HG03442 (cell line): ENCODE results near the gene LRRC74B.
"Not testable (repeated sequence)": the region's sequence is repeated elsewhere in the genome, so short reads cannot be mapped to it uniquely, and the experiment has no call there.

Experiments
- ATAC-seq: cut with Tn5 transposase; IDR thresholded peaks from one replicate; pipeline ENCODE4 v1.9.1; 2021; ENCODE audit warnings: mild to moderate bottlenecking, moderate library complexity; ENCODE audit not compliant: unreplicated experiment

LRRC74B gene

DNA sequence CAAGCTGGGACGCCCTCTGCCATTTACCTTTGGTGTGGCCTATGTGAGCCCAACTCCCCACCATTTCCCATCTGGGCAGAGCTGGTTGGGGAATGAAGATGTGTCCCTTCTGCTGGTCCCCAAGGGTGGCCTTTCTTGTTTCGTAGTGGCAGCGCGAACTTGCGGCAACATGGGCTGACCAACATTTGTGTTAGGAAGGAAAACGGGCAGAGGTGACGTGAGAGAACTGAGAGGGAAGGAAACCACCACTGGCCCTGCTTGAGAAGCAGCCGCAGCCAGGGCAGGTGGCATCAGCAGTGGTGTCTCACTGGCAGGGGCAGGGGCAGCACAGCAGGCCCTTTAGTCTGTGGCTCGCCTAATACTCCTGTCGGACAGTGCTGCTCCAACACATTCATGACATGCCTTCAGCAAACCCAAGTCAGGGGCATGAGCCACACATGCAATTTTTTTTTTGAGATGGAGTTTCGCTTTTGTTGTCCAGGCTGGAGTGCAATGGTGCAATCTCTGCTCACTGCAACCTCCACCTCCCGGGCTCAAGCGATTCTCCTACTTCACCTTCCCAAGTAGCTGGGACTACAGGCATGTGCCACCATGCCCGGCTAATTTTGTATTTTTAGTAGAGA is 29.9 kb downstream of the LRRC74B start:
- ATAC-seq = no peak

- ATAC-seq = no peak
These were observed 31.3 kb downstream of the LRRC74B start for GRCh38 chr22:21076912-21077625.

- ATAC-seq = no peak
These were observed 32.2 kb downstream of the LRRC74B start for GRCh38 chr22:21077884-21078508.

- no peak for ATAC-seq
These were observed 33.2 kb downstream of the LRRC74B start for GRCh38 chr22:21078916-21079315.

DNA sequence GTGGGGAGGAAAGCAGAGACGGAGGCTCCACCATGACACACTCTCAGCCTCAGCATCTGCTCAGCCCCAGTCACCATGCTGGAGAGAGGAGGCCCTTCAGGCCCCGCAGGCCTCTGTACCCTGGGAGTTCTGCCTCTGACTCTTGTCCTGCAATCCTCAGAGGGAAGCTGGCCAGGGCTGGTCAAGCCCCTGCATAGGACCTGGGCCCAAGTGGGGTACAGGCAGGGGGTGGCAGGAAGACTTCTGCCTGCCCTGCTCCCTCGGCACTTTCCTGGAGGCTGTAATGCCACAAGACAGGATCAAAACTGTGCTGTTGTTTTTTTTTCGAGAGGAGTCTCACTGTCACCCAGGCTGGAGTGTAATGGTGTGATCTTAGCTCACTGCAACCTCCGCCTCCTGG is 33.7 kb downstream of the LRRC74B start:
- ATAC-seq = no peak

DNA sequence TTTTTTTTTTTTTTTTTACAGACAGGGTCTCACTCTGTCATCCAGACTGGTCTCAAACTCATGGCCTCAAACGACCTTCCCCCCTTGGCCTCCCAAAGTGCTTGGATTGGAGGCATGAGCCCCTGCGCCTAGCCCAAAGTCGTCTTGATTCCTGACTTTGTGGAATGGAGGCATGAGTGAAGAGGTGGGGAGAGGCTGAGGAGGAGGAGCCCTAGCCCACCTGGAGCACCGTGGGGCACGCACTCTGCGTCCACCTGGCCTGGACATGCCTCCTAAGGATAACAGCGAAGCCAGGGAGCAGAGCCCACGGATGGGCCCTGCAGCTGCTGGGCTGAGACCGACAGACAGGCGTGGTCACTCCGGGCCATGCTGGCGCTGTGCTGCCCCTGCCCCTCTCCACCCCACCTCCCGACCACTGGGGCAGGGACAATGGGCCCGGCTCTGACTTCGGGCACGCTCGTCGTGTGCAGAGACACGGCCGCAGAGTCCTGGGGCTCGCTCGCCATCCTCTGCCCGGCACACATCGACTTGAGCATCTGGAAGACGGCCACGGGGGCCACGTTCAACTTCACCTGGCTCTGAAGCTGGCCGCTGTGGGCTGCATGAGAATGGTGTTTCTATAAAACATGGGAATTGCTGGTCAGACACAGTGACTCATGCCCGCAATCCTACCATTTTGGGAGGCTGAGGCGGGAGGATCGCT is 34.8 kb downstream of the LRRC74B start:
- ATAC-seq = no peak

DNA sequence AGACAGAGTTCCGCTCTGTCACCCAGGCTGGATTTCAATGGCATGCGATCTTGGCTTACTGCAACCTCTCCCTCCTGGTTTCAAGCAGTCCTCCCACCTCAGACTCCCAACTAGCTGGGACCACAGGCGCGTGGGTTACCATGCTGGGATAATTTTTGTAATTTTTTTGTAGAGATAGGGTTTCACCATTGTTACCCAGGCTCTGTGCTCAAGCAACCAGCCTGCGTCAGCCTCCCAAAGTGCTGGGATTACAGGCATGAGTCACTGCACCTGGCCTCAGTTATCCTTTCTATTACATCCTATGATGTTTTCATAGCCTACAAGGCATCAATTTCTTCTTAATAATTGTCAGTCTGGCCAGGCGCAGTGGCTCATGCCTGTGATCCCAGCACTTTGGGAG is 36.5 kb downstream of the LRRC74B start:
- ATAC-seq = no peak

DNA sequence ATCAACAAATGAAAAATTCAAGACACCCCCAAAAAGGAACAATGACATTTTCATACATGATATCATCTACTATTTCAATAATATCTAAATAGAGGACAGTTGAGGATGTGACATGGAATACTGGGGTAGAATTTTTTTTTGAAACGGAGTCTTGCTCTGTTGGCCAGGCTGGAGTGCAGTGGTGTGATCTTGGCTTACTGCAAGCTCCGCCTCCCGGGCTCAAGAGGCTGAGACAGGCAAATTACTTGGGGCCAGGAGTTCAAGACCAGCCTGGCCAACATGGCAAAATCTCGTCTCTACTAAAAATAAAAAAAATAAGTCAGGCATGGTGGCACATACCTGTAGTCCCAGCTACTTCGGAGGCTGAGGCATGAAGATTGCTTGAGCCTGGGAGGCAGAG is 41.4 kb downstream of the LRRC74B start:
- ATAC-seq = no peak

DNA sequence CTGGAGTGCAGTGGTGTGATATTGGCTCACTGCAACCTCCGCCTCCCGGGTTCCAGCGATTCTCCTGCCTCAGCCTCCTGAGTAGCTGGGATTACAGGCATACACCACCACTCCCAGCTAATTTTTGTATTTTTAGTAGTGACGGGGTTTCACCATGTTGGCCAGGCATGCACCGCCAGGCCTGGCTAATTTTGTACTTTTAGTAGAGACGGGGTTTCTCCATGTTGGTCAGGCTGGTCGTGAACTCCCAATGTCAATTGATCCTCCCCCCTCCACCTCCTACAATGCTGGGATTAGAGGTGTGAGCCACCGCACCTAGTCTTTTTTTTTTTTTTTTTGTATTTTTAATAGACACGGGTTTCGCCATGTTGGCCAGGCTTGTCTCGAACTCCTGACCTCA is 42.2 kb downstream of the LRRC74B start:
- not testable (repeated sequence) for ATAC-seq

- not testable (repeated sequence) for ATAC-seq
These were observed 45.5 kb downstream of the LRRC74B start for GRCh38 chr22:21091220-21091619.

DNA sequence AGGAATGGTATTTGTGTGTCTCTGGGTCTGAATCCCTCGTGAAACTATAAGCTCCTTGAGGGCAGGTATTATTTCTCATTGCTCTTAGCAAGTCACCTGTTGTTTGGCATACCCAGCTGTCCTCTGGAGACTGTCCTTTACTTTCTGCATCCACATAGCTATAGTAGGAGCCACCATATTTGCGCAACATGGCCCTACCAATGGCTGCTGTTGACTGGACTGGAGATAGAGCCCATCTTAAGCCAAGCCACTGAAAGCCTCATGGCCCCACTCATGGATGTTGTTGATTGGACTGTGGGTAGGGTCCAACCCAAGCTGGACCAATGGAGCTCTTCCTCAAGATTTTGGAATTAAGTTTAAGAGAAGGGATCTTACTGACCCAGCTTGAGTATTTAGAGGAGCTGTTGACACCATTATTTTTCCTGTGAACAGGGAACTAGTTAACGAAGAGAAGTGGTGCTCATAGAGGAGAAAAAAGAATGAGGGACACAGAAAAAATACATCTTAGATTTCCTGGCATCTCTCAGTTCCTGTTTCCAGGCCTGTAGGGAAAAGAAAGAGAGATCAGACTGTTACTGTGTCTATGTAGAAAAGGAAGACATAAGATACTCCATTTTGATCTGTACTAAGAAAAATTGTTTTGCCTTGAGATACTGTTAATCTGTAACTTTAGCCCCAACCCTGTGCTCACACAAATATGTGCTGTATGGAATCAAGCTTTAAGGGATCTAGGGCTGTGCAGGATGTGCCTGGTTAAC is 47.2 kb downstream of the LRRC74B start:
- ATAC-seq = no peak

- not testable (repeated sequence) for ATAC-seq
These were observed 47.9 kb downstream of the LRRC74B start for GRCh38 chr22:21093555-21094137.

- no peak for ATAC-seq
These were observed 49.4 kb downstream of the LRRC74B start for GRCh38 chr22:21094911-21095772.

GRCh38 chr22:21095773-21096107 is 50.0 kb downstream of the LRRC74B start:
- ATAC-seq = no peak

- not testable (repeated sequence) for ATAC-seq
These were observed 51.1 kb downstream of the LRRC74B start for GRCh38 chr22:21096878-21097277.

GRCh38 chr22:21098099-21098671 is 52.4 kb downstream of the LRRC74B start:
- ATAC-seq = no peak

DNA sequence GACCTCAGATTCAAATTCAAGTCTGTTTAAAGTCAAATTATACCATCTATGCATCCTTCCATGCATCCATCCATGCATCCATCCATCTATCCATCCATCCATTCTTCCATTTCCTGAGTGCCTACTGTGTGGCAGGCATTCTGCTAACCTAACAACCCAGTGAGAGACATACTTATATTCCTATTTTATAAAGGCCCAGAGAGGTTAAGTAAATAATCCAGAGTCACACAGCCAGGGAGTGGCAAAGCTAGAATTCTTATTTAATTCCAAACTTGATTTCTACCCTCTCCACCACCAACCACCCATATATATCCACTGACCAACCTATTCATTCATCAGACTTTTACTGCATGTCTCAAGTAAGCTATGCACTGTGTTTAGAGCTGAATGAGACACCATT is 53.8 kb downstream of the LRRC74B start:
- ATAC-seq = no peak

DNA sequence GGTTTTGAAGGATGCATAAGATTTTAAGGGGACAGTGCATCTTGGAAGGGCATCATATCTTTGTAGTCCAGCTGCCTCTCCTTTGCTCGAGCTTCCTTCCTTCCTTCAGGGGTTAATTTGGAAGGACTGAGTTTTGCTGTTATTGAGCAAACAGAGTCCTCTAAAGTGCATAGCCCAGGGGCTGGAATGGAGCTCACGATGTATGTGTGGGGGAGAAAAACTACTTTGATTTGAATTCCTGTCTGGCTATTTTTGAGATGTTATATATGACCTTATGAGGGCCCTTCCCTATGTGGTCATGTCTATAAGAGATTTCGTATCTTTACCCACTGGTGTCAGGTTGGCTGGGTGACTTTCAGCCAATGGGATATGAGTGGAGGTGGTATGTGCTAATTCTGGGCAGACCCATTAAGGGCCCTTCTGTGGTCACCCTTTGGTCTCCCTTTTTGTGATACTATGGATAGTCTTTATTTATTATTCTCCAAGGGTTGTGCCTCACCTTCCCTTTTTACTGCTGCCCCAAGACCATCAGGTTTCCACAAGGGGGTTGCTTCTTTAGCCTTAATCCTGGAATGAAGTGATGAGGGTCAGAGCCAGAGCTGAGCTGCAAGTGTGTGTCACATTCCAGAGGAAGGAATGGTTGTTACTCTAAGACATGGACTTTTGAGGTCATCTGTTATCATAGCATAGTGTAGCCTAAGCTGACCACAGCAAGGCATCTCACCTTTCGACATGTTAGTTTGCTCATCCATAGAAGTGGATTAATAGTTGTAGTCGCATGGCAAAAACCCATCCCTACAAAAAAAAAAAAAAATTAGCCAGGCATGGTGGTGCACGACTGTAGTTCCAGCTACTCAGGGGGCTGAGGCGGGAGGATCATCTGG is 54.6 kb downstream of the LRRC74B start:
- no peak for ATAC-seq
